ENCODE measurements around the gene PAN3.
"Not testable (repeated sequence)": the region's sequence is repeated elsewhere in the genome, so short reads cannot be mapped to it uniquely, and the experiment has no call there.

Gene PAN3

GRCh38 chr13:28099396-28100149, 38.8 kb upstream of the PAN3 start:
- no peak for TF ChIP-seq CTCF (conservative IDR thresholded peaks at IDR 0.05; ENCODE audit: low read depth, low read length)
- peak overlapping the region; percentile 42 for H3K4me3 ChIP-seq (ENCODE audit: low read depth, low read length)
- no peak for DNase-seq (ENCODE audit: low read depth)

GRCh38 chr13:28100150-28101121, 37.9 kb upstream of the PAN3 start, which contains the start of gene FLT3:
TSS of gene FLT3 (minus strand) at chr13:28100576. CDS start at chr13:28100510, 66 bp downstream.
- peak; percentile 78 for DNase-seq (ENCODE audit: low read depth)
- peak within 1 kb of the TSS; percentile 42 for H3K4me3 ChIP-seq (ENCODE audit: low read depth, low read length)
- TF ChIP-seq CTCF (conservative IDR thresholded peaks at IDR 0.05; ENCODE audit: low read depth, low read length): no peak

GRCh38 chr13:28101886-28102285, 36.5 kb upstream of the PAN3 start:
- not testable (repeated sequence) for DNase-seq (ENCODE audit: low read depth); H3K4me3 ChIP-seq (ENCODE audit: low read depth, low read length)

GRCh38 chr13:28106976-28107375, 31.4 kb upstream of the PAN3 start:
- DNase-seq (ENCODE audit: low read depth): no peak
- H3K4me3 ChIP-seq (ENCODE audit: low read depth, low read length): no peak overlapping the region

GRCh38 chr13:28110414-28110813, 27.9 kb upstream of the PAN3 start:
- no peak for TF ChIP-seq CTCF (conservative IDR thresholded peaks at IDR 0.05; ENCODE audit: low read depth, low read length)
- no peak overlapping the region for H3K4me3 ChIP-seq (ENCODE audit: low read depth, low read length)
- DNase-seq (ENCODE audit: low read depth): no peak

More at GRCh38 chr13:28106976-28107375, 31.4 kb upstream of the PAN3 start:
- TF ChIP-seq CTCF (conservative IDR thresholded peaks at IDR 0.05; ENCODE audit: low read depth, low read length): no peak

- H3K4me3 ChIP-seq (ENCODE audit: low read depth, low read length): no peak overlapping the region
- TF ChIP-seq CTCF (conservative IDR thresholded peaks at IDR 0.05; ENCODE audit: low read depth, low read length): no peak
- DNase-seq (ENCODE audit: low read depth): no peak
Measured at GRCh38 chr13:28116736-28117135, 21.6 kb upstream of the PAN3 start.

GRCh38 chr13:28117689-28118377, 20.5 kb upstream of the PAN3 start:
- TF ChIP-seq CTCF (conservative IDR thresholded peaks at IDR 0.05; ENCODE audit: low read depth, low read length): no peak
- no peak overlapping the region for H3K4me3 ChIP-seq (ENCODE audit: low read depth, low read length)
- peak; percentile 55 for DNase-seq (ENCODE audit: low read depth)

Measured in choroid plexus epithelial cell (primary cell).